Karpas-422 (cell line): ENCODE results near the gene MAP4K1. TPM values are rescaled to one million over a fixed set of nuclear protein-coding genes. Genes with fewer than 3 reads are reported as not detected.

Source experiments
- DNase-seq: peaks from one replicate; pipeline ENCODE4 v3.0.0-alpha.2; 2015
- H2AFZ ChIP-seq: fragments of 200-600 bp; sonication (generic); 2 replicates; pipeline ENCODE4 v1.6.1; 2014; ENCODE audit warnings: antibody characterized with exemption, low read length, mixed read lengths
- H3K27ac ChIP-seq: fragments of 200-600 bp; sonication (generic); 2 replicates; pipeline ENCODE4 v1.5.1; 2014; ENCODE audit warnings: mild to moderate bottlenecking, low read length, moderate library complexity
- H3K27me3 ChIP-seq: fragments of 200-600 bp; sonication (generic); 2 replicates; pipeline ENCODE4 v1.6.1; 2014; ENCODE audit warnings: low read length, mixed read lengths
- H3K36me3 ChIP-seq: fragments of 200-600 bp; sonication (generic); 2 replicates; pipeline ENCODE4 v1.6.1; 2014; ENCODE audit warnings: low read length, mixed read lengths; ENCODE audit not compliant: insufficient read depth
- H3K4me1 ChIP-seq: fragments of 200-600 bp; sonication (generic); 2 replicates; pipeline ENCODE4 v1.6.1; 2014; ENCODE audit warnings: mild to moderate bottlenecking, low read length, mixed read lengths
- H3K4me2 ChIP-seq: fragments of 200-600 bp; sonication (generic); 2 replicates; pipeline ENCODE4 v1.6.1; 2014; ENCODE audit warnings: low read length, low read depth, mild to moderate bottlenecking; ENCODE audit not compliant: poor library complexity, severe bottlenecking
- H3K4me3 ChIP-seq: fragments of 200-600 bp; sonication (generic); 2 replicates; pipeline ENCODE4 v1.5.1; 2014; ENCODE audit warnings: mild to moderate bottlenecking, antibody characterized with exemption, low read length, mixed read lengths
- H3K79me2 ChIP-seq: fragments of 200-600 bp; sonication (generic); 2 replicates; pipeline ENCODE4 v1.6.1; 2014; ENCODE audit warnings: mild to moderate bottlenecking, low read length, mixed read lengths
- H3K9ac ChIP-seq: fragments of 200-600 bp; sonication (generic); 2 replicates; pipeline ENCODE4 v1.6.0; 2014; ENCODE audit warnings: low read length
- H3K9me2 ChIP-seq: fragments of 200-600 bp; sonication (generic), shearing (Covaris generic); replicated peaks from 2 replicates; pipeline ENCODE4 v1.6.0; 2014; ENCODE audit warnings: mild to moderate bottlenecking, low read length, moderate library complexity; ENCODE audit not compliant: insufficient read depth
- H3K9me3 ChIP-seq: fragments of 300-700, 200-600 bp; sonication (generic); 2 replicates; pipeline ENCODE4 v1.6.1; 2014; ENCODE audit warnings: low read length, mixed read lengths
- H4K20me1 ChIP-seq: fragments of 200-600 bp; sonication (generic); 2 replicates; pipeline ENCODE4 v1.6.1; 2014; ENCODE audit warnings: mild to moderate bottlenecking, antibody characterized with exemption, low read length, low read depth; ENCODE audit not compliant: insufficient read depth
- total RNA-seq: library from RNA; depleted of rRNA; stranded (reverse); fragments of >200 nt; shearing (Covaris generic); gene quantifications from 2 replicates; pipeline ENCODE4 v1.2.3, GENCODE V29; 2014; ENCODE audit warnings: low replicate concordance

The MAP4K1 gene
- total RNA-seq, 1 experiment from 2014 or later: 262 TPM

DNA sequence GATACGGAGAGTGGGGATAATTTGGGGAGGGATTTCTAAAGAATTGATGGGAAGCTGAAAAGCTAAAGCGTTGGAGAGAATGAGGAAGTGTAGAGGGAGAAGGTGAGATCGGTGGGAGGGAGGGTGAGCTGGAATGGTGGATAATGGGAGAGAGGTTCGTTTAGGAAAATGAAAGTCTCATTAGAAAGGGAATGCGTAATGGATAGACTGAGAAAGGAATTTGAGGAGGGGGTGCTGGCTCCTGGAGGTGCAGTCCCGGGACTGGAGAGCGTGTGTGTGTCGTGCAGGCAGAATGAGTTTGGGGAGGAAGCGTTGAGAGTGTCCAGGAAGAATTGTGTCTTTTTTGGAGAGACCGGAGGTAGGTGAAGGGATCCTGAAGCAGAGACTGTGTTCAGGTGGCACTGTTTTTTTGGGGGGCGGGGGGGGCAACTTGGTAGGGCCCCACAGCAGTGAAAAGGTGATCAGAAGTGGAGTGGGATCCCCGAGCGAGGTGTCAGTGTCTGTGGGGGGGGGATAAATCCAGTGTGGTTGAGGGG lies 31.1 kb upstream of the MAP4K1 start:
- DNase-seq: no peak
- peak overlapping the region; percentile 82 for H3K4me2 ChIP-seq
- peaks cover 63% of the 10 kb centered on the region for H3K79me2 ChIP-seq
- peak overlapping the region; percentile 66 for H3K27ac ChIP-seq
- peak overlapping the region; percentile 95 for H3K4me3 ChIP-seq
- peaks cover 43% of the 10 kb centered on the region for H3K4me1 ChIP-seq
- H3K27me3 ChIP-seq: no peaks in the 10 kb centered on the region
- H2AFZ ChIP-seq: no peak overlapping the region
- H4K20me1 ChIP-seq: peaks cover 12% of the 10 kb centered on the region
- no peaks in the 10 kb centered on the region for H3K9me2 ChIP-seq
- H3K36me3 ChIP-seq: no peaks in the 10 kb centered on the region
- no peaks in the 10 kb centered on the region for H3K9me3 ChIP-seq
- H3K9ac ChIP-seq: peak overlapping the region; percentile 92

GRCh38 chr19:38647966-38648768 lies 30.4 kb upstream of the MAP4K1 start:
- peaks cover 57% of the 10 kb centered on the region for H3K79me2 ChIP-seq
- peak overlapping the region; percentile 95 for H3K4me3 ChIP-seq
- no peaks in the 10 kb centered on the region for H3K9me2 ChIP-seq
- DNase-seq: peak; percentile 61
- H3K27ac ChIP-seq: peak overlapping the region; percentile 66
- no peak overlapping the region for H2AFZ ChIP-seq
- peak overlapping the region; percentile 82 for H3K4me2 ChIP-seq
- H3K9ac ChIP-seq: peak overlapping the region; percentile 92
- no peaks in the 10 kb centered on the region for H3K27me3 ChIP-seq
- peaks cover 12% of the 10 kb centered on the region for H4K20me1 ChIP-seq
- H3K9me3 ChIP-seq: no peaks in the 10 kb centered on the region
- H3K36me3 ChIP-seq: no peaks in the 10 kb centered on the region
- peaks cover 39% of the 10 kb centered on the region for H3K4me1 ChIP-seq

- Histone ChIP-seq H3K4me2 (peak within 1 kb of the TSS; percentile 82), H2AFZ (0 out of 2 replicates have a peak within 1 kb of the TSS, but pooled peaks have one; percentile 8), H3K79me2 (peaks cover 50% of the 10 kb centered on the region), H3K9ac (peak within 1 kb of the TSS; percentile 92), H3K27me3 (no peaks in the 10 kb centered on the region), H3K27ac (peak within 1 kb of the TSS; percentile 66), H3K9me2 (no peaks in the 10 kb centered on the region), H3K9me3 (no peaks in the 10 kb centered on the region), H3K36me3 (no peaks in the 10 kb centered on the region), H3K4me3 (peak within 1 kb of the TSS; percentile 95), H3K4me1 (peaks cover 37% of the 10 kb centered on the region), H4K20me1 (peaks cover 12% of the 10 kb centered on the region)
- peak; percentile 99 for DNase-seq
Measured at GRCh38 chr19:38647368-38647965, 29.7 kb upstream of the MAP4K1 start, which contains the start of gene ACTN4. ACTN4 (plus strand) TSS chr19:38647649; CDS start chr19:38647746, 97 bp downstream.

DNA sequence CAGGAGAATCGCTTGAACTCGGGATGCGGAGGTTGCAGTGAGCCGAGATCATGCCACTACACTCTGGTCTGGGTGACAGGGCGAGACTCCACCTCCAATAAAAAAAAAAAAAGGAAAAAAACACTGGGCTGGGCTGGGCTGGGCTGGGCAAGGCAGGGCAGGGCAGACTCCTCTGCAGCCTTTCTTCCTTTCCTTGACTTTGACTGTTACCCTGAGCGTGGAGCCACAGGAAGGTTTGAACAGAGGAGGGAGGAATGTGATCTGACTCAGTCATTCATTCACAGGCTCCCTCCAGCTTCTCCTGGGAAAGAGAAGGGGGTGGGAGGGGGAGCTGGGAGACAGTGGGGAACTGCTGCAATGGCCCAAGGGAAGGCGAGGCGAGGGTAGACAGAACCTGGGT lies 27.0 kb upstream of the MAP4K1 start:
- Histone ChIP-seq H3K27me3 (no peaks in the 10 kb centered on the region), H3K4me1 (peaks cover 19% of the 10 kb centered on the region), H3K27ac (no peak overlapping the region), H3K4me2 (no peak overlapping the region), H3K9me2 (no peaks in the 10 kb centered on the region), H3K4me3 (no peak overlapping the region), H3K79me2 (peaks cover 22% of the 10 kb centered on the region), H3K36me3 (no peaks in the 10 kb centered on the region), H4K20me1 (peaks cover 4% of the 10 kb centered on the region; the same call in 1 of the 2 replicates), H3K9ac (no peak overlapping the region), H2AFZ (no peak overlapping the region), H3K9me3 (no peaks in the 10 kb centered on the region)
- no peak for DNase-seq

- H3K9me2 ChIP-seq: no peaks in the 10 kb centered on the region
- H3K9me3 ChIP-seq: no peaks in the 10 kb centered on the region
- H3K27ac ChIP-seq: peak overlapping the region; percentile 78
- H3K4me2 ChIP-seq: peak overlapping the region; percentile 19
- H3K9ac ChIP-seq: peak overlapping the region; percentile 39; the same call in 1 of the 2 replicates
- H3K4me3 ChIP-seq: no peak overlapping the region
- H3K4me1 ChIP-seq: peaks cover 22% of the 10 kb centered on the region
- no peak overlapping the region for H2AFZ ChIP-seq
- no peaks in the 10 kb centered on the region for H3K36me3 ChIP-seq
- H3K27me3 ChIP-seq: no peaks in the 10 kb centered on the region
- no peaks in the 10 kb centered on the region for H3K79me2 ChIP-seq
- no peaks in the 10 kb centered on the region for H4K20me1 ChIP-seq
- DNase-seq: no peak
Measured at GRCh38 chr19:38642176-38642575, 24.4 kb upstream of the MAP4K1 start.

DNA sequence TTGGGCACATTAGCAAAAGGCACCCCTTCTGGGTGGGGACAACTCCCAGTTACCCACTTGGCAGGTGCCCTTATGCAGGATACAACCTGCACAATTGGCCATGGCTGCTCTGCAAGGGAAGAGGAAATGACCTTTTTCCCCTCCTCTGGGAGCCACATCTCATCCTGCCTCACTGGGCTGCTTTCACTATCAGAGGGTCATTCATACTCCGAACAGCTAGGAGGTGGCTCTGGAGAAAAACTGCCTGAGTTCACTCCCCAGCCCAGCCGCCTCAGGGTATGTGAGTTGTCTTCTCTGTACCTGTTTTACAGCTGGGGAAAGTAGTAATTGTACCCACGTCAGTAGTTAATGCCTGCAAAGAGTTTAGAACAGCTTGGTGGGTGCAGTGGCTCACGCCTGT lies 22.6 kb upstream of the MAP4K1 start:
- Histone ChIP-seq H3K9me2 (no peaks in the 10 kb centered on the region), H3K27me3 (no peaks in the 10 kb centered on the region), H2AFZ (no peak overlapping the region), H3K9me3 (no peaks in the 10 kb centered on the region), H3K9ac (no peak overlapping the region), H4K20me1 (no peaks in the 10 kb centered on the region), H3K4me1 (peaks cover 31% of the 10 kb centered on the region), H3K4me3 (no peak overlapping the region), H3K27ac (peak overlapping the region; percentile 49; the same call in 1 of the 2 replicates), H3K79me2 (no peaks in the 10 kb centered on the region), H3K36me3 (peaks cover 5% of the 10 kb centered on the region), H3K4me2 (no peak overlapping the region)
- no peak for DNase-seq

- Histone ChIP-seq H2AFZ (no peak overlapping the region), H3K79me2 (no peaks in the 10 kb centered on the region), H3K27ac (peak overlapping the region; percentile 49), H3K4me3 (no peak overlapping the region), H3K9me2 (no peaks in the 10 kb centered on the region), H4K20me1 (no peaks in the 10 kb centered on the region), H3K9ac (no peak overlapping the region), H3K4me2 (no peak overlapping the region), H3K27me3 (no peaks in the 10 kb centered on the region), H3K9me3 (no peaks in the 10 kb centered on the region), H3K36me3 (peaks cover 12% of the 10 kb centered on the region), H3K4me1 (peaks cover 37% of the 10 kb centered on the region)
- peak; percentile 65 for DNase-seq
Measured at GRCh38 chr19:38639679-38640078, 21.9 kb upstream of the MAP4K1 start.

DNA sequence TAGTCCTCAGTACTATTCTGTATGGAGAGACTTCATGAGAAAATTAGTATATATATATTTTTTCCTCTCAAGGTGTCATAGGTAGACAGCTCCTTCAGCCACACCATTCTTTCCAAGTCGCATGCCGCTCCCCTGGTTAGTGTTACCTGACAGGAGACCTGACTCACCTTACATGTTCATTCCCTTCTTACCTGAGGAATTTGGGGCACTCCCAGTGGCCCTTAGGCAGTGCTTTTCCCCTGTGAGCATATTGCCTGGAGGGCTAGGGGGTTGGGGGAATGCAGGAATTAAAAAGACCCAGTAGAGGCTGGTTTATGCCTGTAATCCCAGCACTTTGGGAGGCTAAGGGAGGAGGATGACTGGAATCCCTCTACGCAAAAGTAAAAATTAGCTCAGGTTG lies 20.7 kb upstream of the MAP4K1 start:
- Histone ChIP-seq H2AFZ (no peak overlapping the region), H3K4me1 (peaks cover 37% of the 10 kb centered on the region), H3K9me3 (no peaks in the 10 kb centered on the region), H3K4me3 (no peak overlapping the region), H3K9me2 (no peaks in the 10 kb centered on the region), H3K27me3 (no peaks in the 10 kb centered on the region), H3K79me2 (no peaks in the 10 kb centered on the region), H3K27ac (peak overlapping the region; percentile 49), H3K4me2 (no peak overlapping the region), H3K9ac (no peak overlapping the region), H4K20me1 (no peaks in the 10 kb centered on the region), H3K36me3 (peaks cover 12% of the 10 kb centered on the region)
- no peak for DNase-seq
